ENCODE measurements around the gene ARHGAP26. TPM values are rescaled to one million over a fixed set of nuclear protein-coding genes. Genes with fewer than 3 reads are reported as not detected.
A peak's percentile ranks its signal among the peaks of the same experiment; 100 is the strongest.

ARHGAP26 gene
- polyA plus RNA-seq, 1 donor (not counting 4 experiments of a cell fraction or from before 2014, with no cell fraction given): 3.9 TPM

DNA sequence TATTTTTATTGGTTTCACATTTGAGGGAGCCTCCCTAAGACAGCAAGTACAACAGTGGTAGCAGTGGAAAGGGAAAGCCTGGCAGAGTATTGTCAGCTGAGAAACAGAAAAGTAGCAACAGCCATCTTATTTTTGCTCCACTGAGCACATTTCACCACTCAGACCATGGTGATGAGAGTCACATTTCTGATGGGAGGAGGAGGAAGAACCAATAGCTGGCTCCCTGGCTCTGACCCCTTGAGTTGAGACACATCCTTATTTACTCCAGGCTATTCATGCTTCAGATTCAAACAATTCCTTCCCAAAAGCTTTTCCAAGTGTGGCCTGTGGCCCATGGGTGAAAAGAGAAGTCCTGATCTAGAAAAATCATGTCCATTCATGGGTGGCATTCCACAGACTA is 236.3 kb downstream of the ARHGAP26 start:
- H3K4me1 ChIP-seq (ENCODE audit: control insufficient read depth, extremely low read depth, insufficient read depth, low read length): peaks cover 45% of the 10 kb centered on the region
- FAIRE-seq: no peak
- dilution Hi-C loops (cut with MboI; ENCODE audit: extremely low pct_ligation_motif_present, low sequenced_read_pairs): no loop called here

GRCh38 chr5:143008032-143008431 is 237.9 kb downstream of the ARHGAP26 start:
- TF ChIP-seq EZH2 (IDR thresholded peaks at IDR 0.05; ENCODE audit: low read length) (no peak), CTCF (optimal IDR thresholded peaks at IDR 0.05 in 1 of 3, IDR thresholded peaks at IDR 0.05 in 1 of 3, conservative IDR thresholded peaks at IDR 0.05 in 1 of 3; ENCODE audit: extremely low read depth in 1 of 3, insufficient read depth in 2 of 3, low read length in 3 of 3) (no peak)
- no peak for DNase-seq (ENCODE audit: low read depth, low spot score)
- Histone ChIP-seq H3K4me1 (ENCODE audit: control insufficient read depth, extremely low read depth, insufficient read depth, low read length) (peaks cover 31% of the 10 kb centered on the region), H2AFZ (ENCODE audit: control insufficient read depth, low read length) (no peak overlapping the region), H3K79me2 (ENCODE audit: control insufficient read depth, insufficient read depth, low read length) (no peaks in the 10 kb centered on the region), H3K9ac (ENCODE audit: control insufficient read depth, extremely low read depth, insufficient read depth, low read length) (peak overlapping the region; percentile 58), H4K20me1 (ENCODE audit: control insufficient read depth, extremely low read depth, insufficient read depth, low read length) (no peaks in the 10 kb centered on the region), H3K36me3 (ENCODE audit: control insufficient read depth in 2 of 2, extremely low read depth in 1 of 2, insufficient read depth in 2 of 2, low read length in 2 of 2) (no peaks in the 10 kb centered on the region), H3K9me3 (ENCODE audit: control insufficient read depth, low read depth, low read length) (no peaks in the 10 kb centered on the region), H3K27me3 (ENCODE audit: control insufficient read depth, extremely low read depth, insufficient read depth, low read length) (no peaks in the 10 kb centered on the region), H3K4me3 (ENCODE audit: control insufficient read depth in 2 of 3, extremely low read depth in 1 of 3, insufficient read depth in 2 of 3, low read depth in 1 of 3, low read length in 3 of 3) (no peak overlapping the region), H3K9me1 (ENCODE audit: control insufficient read depth, extremely low read depth, insufficient read depth, low read length) (no peaks in the 10 kb centered on the region), H3K4me2 (ENCODE audit: control insufficient read depth, extremely low read depth, insufficient read depth, low read depth, low read length) (peak overlapping the region; percentile 59), H3K27ac (ENCODE audit: control insufficient read depth, insufficient read depth, low read length) (peak overlapping the region; percentile 75)
- FAIRE-seq: no peak
- dilution Hi-C loops (cut with MboI; ENCODE audit: extremely low pct_ligation_motif_present, low sequenced_read_pairs): no loop called here

More for the DNA sequence above, 236.3 kb downstream of the ARHGAP26 start:
- DNase-seq (ENCODE audit: low read depth, low spot score): no peak
- no peaks in the 10 kb centered on the region for H3K9me1 ChIP-seq (ENCODE audit: control insufficient read depth, extremely low read depth, insufficient read depth, low read length)
- H4K20me1 ChIP-seq (ENCODE audit: control insufficient read depth, extremely low read depth, insufficient read depth, low read length): no peaks in the 10 kb centered on the region
- no peaks in the 10 kb centered on the region for H3K36me3 ChIP-seq (ENCODE audit: control insufficient read depth in 2 of 2, extremely low read depth in 1 of 2, insufficient read depth in 2 of 2, low read length in 2 of 2)
- no peak overlapping the region for H3K4me2 ChIP-seq (ENCODE audit: control insufficient read depth, extremely low read depth, insufficient read depth, low read depth, low read length)
- H2AFZ ChIP-seq (ENCODE audit: control insufficient read depth, low read length): no peak overlapping the region
- H3K27me3 ChIP-seq (ENCODE audit: control insufficient read depth, extremely low read depth, insufficient read depth, low read length): no peaks in the 10 kb centered on the region
- TF ChIP-seq CTCF (optimal IDR thresholded peaks at IDR 0.05 in 1 of 3, IDR thresholded peaks at IDR 0.05 in 1 of 3, conservative IDR thresholded peaks at IDR 0.05 in 1 of 3; ENCODE audit: extremely low read depth in 1 of 3, insufficient read depth in 2 of 3, low read length in 3 of 3): no peak
- TF ChIP-seq EZH2 (IDR thresholded peaks at IDR 0.05; ENCODE audit: low read length): no peak
- no peak overlapping the region for H3K9ac ChIP-seq (ENCODE audit: control insufficient read depth, extremely low read depth, insufficient read depth, low read length)
- H3K27ac ChIP-seq (ENCODE audit: control insufficient read depth, insufficient read depth, low read length): no peak overlapping the region
- no peaks in the 10 kb centered on the region for H3K9me3 ChIP-seq (ENCODE audit: control insufficient read depth, low read depth, low read length)
- no peaks in the 10 kb centered on the region for H3K79me2 ChIP-seq (ENCODE audit: control insufficient read depth, insufficient read depth, low read length)
- H3K4me3 ChIP-seq (ENCODE audit: control insufficient read depth in 2 of 3, extremely low read depth in 1 of 3, insufficient read depth in 2 of 3, low read depth in 1 of 3, low read length in 3 of 3): no peak overlapping the region

Data from keratinocyte (primary cell).